Measurements from ENCODE around the gene PLXNA2.

GRCh38 chr1:208157769-208158168, 86.4 kb downstream of the PLXNA2 start:
- TF ChIP-seq CTCF (IDR thresholded peaks at IDR 0.05) (no peak), POLR2A (IDR thresholded peaks at IDR 0.05) (no peak)
